Endothelial cell of umbilical vein (primary cell): ENCODE measurements around the gene ADAMTS19. TPM values are rescaled to one million over a fixed set of nuclear protein-coding genes. Genes with fewer than 3 reads are reported as not detected.

ENCODE experiments used
- BruUV-seq: library from RNA; stranded (reverse); fragments of 400-500 nt; replicated peaks from 2 replicates; lab custom pipeline; 2021; lab: Mats Ljungman, UMichigan
- CTCF ChIA-PET: fragments of 300-600, 350-600 bp; sonication (Branson Sonifier 250); formaldehyde crosslinking; loops from one replicate; lab custom pipeline; 2021; ENCODE audit warnings: antibody characterized with exemption, inconsistent platforms; lab: Charles Lee
- POLR2A ChIA-PET: fragments of 300-600, 350-600 bp; sonication (Branson Sonifier 250); formaldehyde crosslinking; loops from one replicate; lab custom pipeline; 2021; ENCODE audit warnings: antibody characterized with exemption, inconsistent platforms; lab: Charles Lee
- DNase-seq: peaks from one replicate; pipeline ENCODE4 v3.0.0-alpha.2; 2011; ENCODE audit warnings: low read depth, low spot score
- FAIRE-seq: peaks from 2 replicates; lab custom pipeline; 2011; peaks lifted over from hg19 to GRCh38; lab: Jason Lieb, UNC
- H2AFZ ChIP-seq: 2 replicates; pipeline ENCODE4 v1.6.0; 2012; ENCODE audit warnings: low read depth, low read length, control low read depth, inconsistent platforms
- H3K27ac ChIP-seq: 2 replicates; pipeline ENCODE4 v1.5.1; 2011; ENCODE audit warnings: low read depth, mild to moderate bottlenecking, control low read depth, low read length, moderate library complexity; ENCODE audit not compliant: insufficient read depth
- H3K27me3 ChIP-seq, 2 experiments: 2 replicates each; pipeline versions ENCODE4 v1.6.0 to v1.6.1; 2011; ENCODE audit warnings: low read length in 2 of 2, mixed read lengths in 1 of 2; ENCODE audit not compliant: control insufficient read depth in 2 of 2, insufficient read depth in 2 of 2
- H3K36me3 ChIP-seq, 2 experiments: 2 replicates in 1 of 2; 3 replicates in 1 of 2; pipeline ENCODE4 v1.5.1; 2011; ENCODE audit warnings: low read length in 2 of 2, mild to moderate bottlenecking in 1 of 2, moderate library complexity in 1 of 2; ENCODE audit not compliant: control insufficient read depth in 2 of 2, insufficient read depth in 2 of 2; ENCODE audit errors: extremely low read depth in 1 of 2
- H3K4me1 ChIP-seq: 3 replicates; pipeline ENCODE4 v1.5.1; 2011; ENCODE audit warnings: mild to moderate bottlenecking, low read length; ENCODE audit not compliant: control insufficient read depth, insufficient read depth; ENCODE audit errors: extremely low read depth
- H3K4me2 ChIP-seq: 2 replicates; pipeline ENCODE4 v1.6.1; 2011; ENCODE audit warnings: low read length, control low read depth, mixed read lengths; ENCODE audit not compliant: insufficient read depth
- H3K4me3 ChIP-seq, 3 experiments: fragments of 200-600 bp in 1 of 3; sonication (generic), shearing (Covaris generic) in 1 of 3; replicated peaks in 1 of 3; 2 replicates each; pipeline ENCODE4 v1.5.1; 2011 to 2016; ENCODE audit warnings: control low read depth in 3 of 3, low read length in 3 of 3, mild to moderate bottlenecking in 2 of 3, inconsistent platforms in 1 of 3, low read depth in 1 of 3, moderate library complexity in 1 of 3; ENCODE audit not compliant: insufficient read depth in 1 of 3
- H3K79me2 ChIP-seq: 2 replicates; pipeline ENCODE4 v1.6.0; 2012; ENCODE audit warnings: low read length, inconsistent platforms; ENCODE audit not compliant: control insufficient read depth, insufficient read depth
- H3K9ac ChIP-seq: replicated peaks from 2 replicates; pipeline ENCODE3; 2011; ENCODE audit warnings: low read length, control low read depth; ENCODE audit not compliant: insufficient read depth; ENCODE audit errors: extremely low read depth
- H3K9me1 ChIP-seq: replicated peaks from 3 replicates; pipeline ENCODE4 v1.6.0; 2011; ENCODE audit warnings: mild to moderate bottlenecking, low read length; ENCODE audit not compliant: control insufficient read depth, insufficient read depth; ENCODE audit errors: extremely low read depth
- H3K9me3 ChIP-seq: replicated peaks from 2 replicates; pipeline ENCODE4 v1.5.1; 2012; ENCODE audit warnings: low read length, inconsistent platforms; ENCODE audit not compliant: control insufficient read depth, insufficient read depth
- H4K20me1 ChIP-seq: replicated peaks from 2 replicates; pipeline ENCODE3; 2011; ENCODE audit warnings: mild to moderate bottlenecking, low read length; ENCODE audit not compliant: control insufficient read depth, insufficient read depth; ENCODE audit errors: extremely low read depth
- EZH2 ChIP-seq: IDR thresholded peaks from 2 replicates; pipeline ENCODE4 v1.6.1; 2012; ENCODE audit warnings: borderline replicate concordance, low read depth, mild to moderate bottlenecking, moderate library complexity, low read length, inconsistent platforms; ENCODE audit not compliant: severe bottlenecking
- FOS ChIP-seq: IDR thresholded peaks from 2 replicates; pipeline ENCODE4 v1.6.1; 2011; ENCODE audit warnings: mild to moderate bottlenecking, low read length, moderate library complexity, borderline replicate concordance; ENCODE audit not compliant: insufficient read depth
- GATA2 ChIP-seq: IDR thresholded peaks from 2 replicates; pipeline ENCODE4 v1.7.0; 2011; ENCODE audit warnings: low read depth, mild to moderate bottlenecking, moderate library complexity, mixed read lengths, low read length; ENCODE audit not compliant: insufficient read length, insufficient read depth
- JUN ChIP-seq: IDR thresholded peaks from 2 replicates; pipeline ENCODE4 v1.6.1; 2011; ENCODE audit warnings: borderline replicate concordance, low read depth; ENCODE audit not compliant: insufficient read length, insufficient read depth
- MYC ChIP-seq: IDR thresholded peaks from one replicate; pipeline ENCODE4 v1.6.1; 2011; ENCODE audit warnings: mild to moderate bottlenecking, low read depth, low read length
- POLR2A ChIP-seq: IDR thresholded peaks from 2 replicates; pipeline ENCODE4 v1.6.1; 2012; ENCODE audit warnings: low read depth, mild to moderate bottlenecking, control low read depth, low read length
- POLR2AphosphoS5 ChIP-seq: IDR thresholded peaks from 2 replicates; pipeline ENCODE4 v1.6.1; 2012; ENCODE audit warnings: low read depth, mild to moderate bottlenecking, control low read depth, low read length, moderate library complexity; ENCODE audit not compliant: insufficient read depth
- dilution Hi-C: fragments of 300-500 bp; cut with MboI; formaldehyde crosslinking; loops from one replicate; pipeline ENCODE4 v1.15.0; 2019; ENCODE audit warnings: low sequenced_read_pairs; ENCODE audit not compliant: extremely low pct_ligation_motif_present
- intact Hi-C: fragments of 100-400 bp; cut with micrococcal nuclease; formaldehyde crosslinking; loops from one replicate; pipeline ENCODE4 v1.10.0; 2022
- polyA plus RNA-seq, 4 experiments: library from polyadenylated mRNA; depleted of rRNA in 3 of 4; stranded (reverse) in 3 of 4; unstranded in 1 of 4; fragments of >200 nt; gene quantifications; 2 replicates each; pipeline versions ENCODE4 v1.2.1 to v1.2.3, GENCODE V29; 2011 to 2012; ENCODE audit warnings: missing spikeins in 1 of 4
- total RNA-seq: library from RNA; stranded (reverse); gene quantifications from 2 replicates; pipeline ENCODE4 v1.2.3, GENCODE V29; 2021
- TF ChIP-seq, protein P1 (sequence below), 2 donors: IDR thresholded peaks; 1 replicate in 1 of 2; 2 replicates in 1 of 2; pipeline ENCODE4 v1.5.1; 2011; ENCODE audit warnings: low read length in 2 of 2, mild to moderate bottlenecking in 2 of 2, moderate library complexity in 2 of 2, control low read depth in 1 of 2, inconsistent platforms in 1 of 2, low read depth in 1 of 2; ENCODE audit not compliant: insufficient read depth in 1 of 2; ENCODE audit errors: extremely low read depth in 1 of 2
- TF ChIP-seq, protein P2 (sequence below): IDR thresholded peaks from 2 replicates; pipeline ENCODE4 v1.6.1; 2011; ENCODE audit not compliant: insufficient read depth, insufficient read length

ADAMTS19 gene
- total and polyA plus RNA-seq, 2 donors (not counting 3 experiments of a cell fraction or from before 2014, with no cell fraction given): not detected

DNA sequence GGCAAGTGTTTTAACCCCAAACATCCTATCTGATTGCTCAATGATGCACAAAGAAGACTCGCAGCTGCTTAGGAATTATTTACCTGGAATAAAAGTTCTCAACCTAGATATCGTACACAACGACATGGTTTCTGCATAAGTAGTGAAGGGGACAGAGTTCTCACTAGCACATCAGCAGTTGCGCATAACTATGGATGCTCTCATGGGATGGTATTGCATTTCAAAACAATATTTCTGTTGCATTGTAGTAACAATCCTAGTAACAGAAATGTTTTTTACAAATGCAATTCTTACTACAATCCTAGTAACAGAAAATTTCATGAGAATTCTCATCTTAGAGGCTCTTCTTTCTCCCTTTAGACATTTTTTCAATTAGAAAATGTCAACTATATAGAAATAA lies 193.3 kb downstream of the ADAMTS19 start:
- H3K4me2 ChIP-seq: no peak overlapping the region
- TF ChIP-seq MYC (no peak), GATA2 (no peak), POLR2A (no peak), FOS (no peak), EZH2 (no peak), POLR2AphosphoS5 (no peak), JUN (no peak)
- TF ChIP-seq, protein P1, sequence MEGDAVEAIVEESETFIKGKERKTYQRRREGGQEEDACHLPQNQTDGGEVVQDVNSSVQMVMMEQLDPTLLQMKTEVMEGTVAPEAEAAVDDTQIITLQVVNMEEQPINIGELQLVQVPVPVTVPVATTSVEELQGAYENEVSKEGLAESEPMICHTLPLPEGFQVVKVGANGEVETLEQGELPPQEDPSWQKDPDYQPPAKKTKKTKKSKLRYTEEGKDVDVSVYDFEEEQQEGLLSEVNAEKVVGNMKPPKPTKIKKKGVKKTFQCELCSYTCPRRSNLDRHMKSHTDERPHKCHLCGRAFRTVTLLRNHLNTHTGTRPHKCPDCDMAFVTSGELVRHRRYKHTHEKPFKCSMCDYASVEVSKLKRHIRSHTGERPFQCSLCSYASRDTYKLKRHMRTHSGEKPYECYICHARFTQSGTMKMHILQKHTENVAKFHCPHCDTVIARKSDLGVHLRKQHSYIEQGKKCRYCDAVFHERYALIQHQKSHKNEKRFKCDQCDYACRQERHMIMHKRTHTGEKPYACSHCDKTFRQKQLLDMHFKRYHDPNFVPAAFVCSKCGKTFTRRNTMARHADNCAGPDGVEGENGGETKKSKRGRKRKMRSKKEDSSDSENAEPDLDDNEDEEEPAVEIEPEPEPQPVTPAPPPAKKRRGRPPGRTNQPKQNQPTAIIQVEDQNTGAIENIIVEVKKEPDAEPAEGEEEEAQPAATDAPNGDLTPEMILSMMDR (IDR thresholded peaks at IDR 0.05; ENCODE audit: extremely low read depth in 1 of 2, insufficient read depth in 1 of 2, low read depth in 1 of 2, low read length in 2 of 2): no peak
- TF ChIP-seq, protein P2, sequence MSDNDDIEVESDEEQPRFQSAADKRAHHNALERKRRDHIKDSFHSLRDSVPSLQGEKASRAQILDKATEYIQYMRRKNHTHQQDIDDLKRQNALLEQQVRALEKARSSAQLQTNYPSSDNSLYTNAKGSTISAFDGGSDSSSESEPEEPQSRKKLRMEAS: no peak
- H3K27me3 ChIP-seq: no peaks in the 10 kb centered on the region
- no peak overlapping the region for H3K27ac ChIP-seq
- no peak overlapping the region for H3K9ac ChIP-seq
- no peak overlapping the region for H2AFZ ChIP-seq
- intact Hi-C loops (no loop called here), dilution Hi-C loops (no loop called here)
- DNase-seq: no peak
- H4K20me1 ChIP-seq: no peaks in the 10 kb centered on the region
- BruUV-seq: no TSS peak
- H3K4me3 ChIP-seq: no peak overlapping the region
- H3K79me2 ChIP-seq: no peaks in the 10 kb centered on the region
- H3K9me3 ChIP-seq: no peaks in the 10 kb centered on the region
- no peak for FAIRE-seq
- no peaks in the 10 kb centered on the region for H3K9me1 ChIP-seq
- H3K36me3 ChIP-seq: no peaks in the 10 kb centered on the region
- POLR2A ChIA-PET: no interaction called here
- CTCF ChIA-PET: interaction anchor here (1.7 kb wide), 1 partner anchor 11 kb away, joined by 4 read pairs; no protein-coding TSS in a partner anchor
- H3K4me1 ChIP-seq: no peaks in the 10 kb centered on the region
